Measurements from ENCODE around the gene IL22RA1.

The IL22RA1 gene

GRCh38 chr1:24074817-24075589 lies 67.9 kb downstream of the IL22RA1 start:
- no peak for DNase-seq (ENCODE audit: low read depth in 2 of 2)

GRCh38 chr1:24074196-24074595 lies 68.7 kb downstream of the IL22RA1 start:
- DNase-seq (ENCODE audit: low read depth in 2 of 2): no peak

GRCh38 chr1:24071941-24072340 lies 71.0 kb downstream of the IL22RA1 start:
- no peak for DNase-seq (ENCODE audit: low read depth in 2 of 2)

GRCh38 chr1:24070821-24071393 lies 72.0 kb downstream of the IL22RA1 start:
- DNase-seq (ENCODE audit: low read depth in 2 of 2): peak; percentile 36 to 38

GRCh38 chr1:24069817-24070216 lies 73.1 kb downstream of the IL22RA1 start:
- no peak for DNase-seq (ENCODE audit: low read depth in 2 of 2)
